RCC 7860 (cell line): Measurements from ENCODE around the gene TFEB.

Experiments
- DNase-seq: peaks from one replicate; pipeline ENCODE4 v3.0.0-alpha.2; 2015; ENCODE audit warnings: low spot score
- FAIRE-seq: peaks from 2 replicates; lab custom pipeline; 2012; peaks lifted over from hg19 to GRCh38; lab: Jason Lieb, UNC

The TFEB gene

DNA sequence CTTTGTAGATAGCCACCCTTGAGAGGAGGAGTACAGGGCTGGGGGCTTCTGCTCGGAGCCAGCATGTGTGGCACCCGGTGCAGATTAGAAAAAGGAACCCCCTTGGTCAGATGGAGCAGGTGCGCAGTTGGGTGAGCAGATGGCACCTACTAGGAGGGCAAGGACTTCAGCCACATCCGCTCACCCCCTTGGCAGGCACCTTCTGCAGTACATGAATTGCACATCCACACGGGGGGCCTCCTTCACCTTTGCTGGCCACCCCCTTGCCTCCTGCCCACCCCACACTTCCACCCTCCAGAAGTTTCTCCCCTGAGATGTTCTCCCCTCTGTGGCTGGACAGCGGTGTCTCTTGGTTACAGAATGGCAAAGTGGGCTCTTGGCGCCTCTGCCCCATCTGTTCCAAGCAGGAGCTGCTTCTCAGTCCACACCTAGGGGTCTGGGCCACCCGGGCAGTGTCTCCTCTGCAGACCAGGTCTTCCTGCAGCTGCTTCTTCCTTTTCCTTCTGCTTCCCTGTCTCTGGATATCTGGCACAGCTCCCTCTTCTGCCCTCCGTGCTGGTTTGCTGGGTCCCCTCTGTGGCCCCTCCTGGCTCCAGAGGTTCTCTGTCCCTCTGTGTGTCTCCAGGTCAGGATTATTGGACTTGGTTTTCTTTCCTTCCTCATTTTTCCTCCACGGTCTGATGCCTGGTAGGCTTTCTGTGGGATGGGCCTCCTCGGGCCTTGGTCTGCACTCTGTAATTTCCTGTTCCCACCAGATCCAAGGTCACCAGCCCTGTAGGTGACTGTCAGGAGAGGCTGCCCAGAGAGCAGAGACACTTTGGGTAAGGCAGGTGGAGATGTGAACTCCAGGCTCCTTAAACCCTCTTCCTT is 93.1 kb downstream of the TFEB start:
- DNase-seq (no peak), FAIRE-seq (no peak)

DNA sequence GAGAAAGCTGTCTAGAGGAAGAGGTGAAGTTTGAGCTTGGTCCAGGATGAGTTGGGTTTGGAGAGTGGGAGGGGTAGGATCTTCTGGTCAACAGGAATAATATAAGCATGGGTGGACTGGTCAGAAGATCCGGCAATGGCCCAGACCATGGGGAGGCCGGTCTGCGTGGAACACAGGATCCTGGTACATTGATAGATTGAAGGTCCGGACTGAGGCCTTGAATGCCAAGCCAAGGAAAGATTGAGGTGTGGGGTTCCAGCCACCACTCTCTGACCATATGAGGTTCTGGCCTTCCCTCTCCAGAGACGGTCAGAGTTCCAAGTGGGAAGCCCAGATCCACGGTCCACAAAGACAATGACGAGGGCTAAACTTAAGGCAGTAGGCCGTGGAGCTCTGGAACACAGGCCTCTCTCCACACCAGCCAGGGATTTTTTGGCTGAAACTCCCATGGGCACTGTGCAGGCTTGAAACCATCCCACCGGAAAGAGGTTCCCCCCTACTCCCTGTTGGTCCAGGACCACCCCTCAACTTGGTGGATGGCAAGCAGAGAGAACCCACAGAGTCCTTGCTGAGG is 94.0 kb downstream of the TFEB start:
- FAIRE-seq (no peak), DNase-seq (no peak)

DNA sequence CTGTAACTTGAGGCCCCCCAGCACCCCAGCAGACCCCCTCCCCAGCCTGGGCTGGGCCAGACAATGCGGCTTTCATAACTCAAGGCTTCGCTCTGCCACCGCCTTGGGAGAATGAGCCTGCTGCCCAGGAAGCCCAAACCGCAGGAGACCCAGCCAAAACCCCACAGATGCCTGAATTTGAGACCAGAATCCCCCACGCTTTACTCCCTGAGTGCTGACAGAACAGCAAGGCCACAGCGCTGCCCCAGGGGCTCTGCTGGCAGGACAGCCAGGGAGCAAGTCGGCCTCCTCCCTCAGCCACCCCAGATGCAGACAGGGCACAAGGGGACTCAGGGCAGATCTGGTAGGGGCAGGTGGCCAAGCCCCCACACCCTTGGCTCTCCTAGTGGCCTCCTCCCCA is 95.0 kb downstream of the TFEB start:
- FAIRE-seq (no peak), DNase-seq (no peak)

DNA sequence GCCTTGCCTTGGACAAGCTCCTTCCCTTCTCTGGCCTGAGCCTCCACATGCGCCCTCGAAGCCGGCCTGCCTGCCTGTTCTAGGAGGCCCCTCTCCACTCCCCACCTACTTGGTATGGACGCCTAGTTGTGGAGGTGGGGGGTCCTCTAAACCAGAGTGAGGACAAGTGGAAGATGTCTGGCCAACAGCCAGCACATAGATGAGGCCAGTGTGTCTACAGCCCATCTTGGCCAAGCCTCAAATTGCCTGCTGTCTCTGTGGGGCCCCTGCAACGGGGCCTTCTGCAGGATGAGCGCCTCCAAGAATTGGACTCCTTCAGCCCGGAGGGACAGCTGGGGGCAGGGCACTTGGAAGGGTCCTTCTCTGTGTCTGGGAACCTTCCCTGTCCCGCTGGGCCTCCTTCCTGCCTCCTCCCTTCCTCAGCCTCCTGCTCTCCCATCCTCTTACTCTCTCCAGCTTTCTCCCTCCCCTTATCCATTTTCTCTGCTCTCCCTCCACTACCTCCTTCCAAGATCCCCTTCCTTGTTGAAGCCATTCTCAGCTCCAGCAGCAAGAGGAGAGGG is 95.5 kb downstream of the TFEB start:
- DNase-seq: no peak
- no peak for FAIRE-seq

DNA sequence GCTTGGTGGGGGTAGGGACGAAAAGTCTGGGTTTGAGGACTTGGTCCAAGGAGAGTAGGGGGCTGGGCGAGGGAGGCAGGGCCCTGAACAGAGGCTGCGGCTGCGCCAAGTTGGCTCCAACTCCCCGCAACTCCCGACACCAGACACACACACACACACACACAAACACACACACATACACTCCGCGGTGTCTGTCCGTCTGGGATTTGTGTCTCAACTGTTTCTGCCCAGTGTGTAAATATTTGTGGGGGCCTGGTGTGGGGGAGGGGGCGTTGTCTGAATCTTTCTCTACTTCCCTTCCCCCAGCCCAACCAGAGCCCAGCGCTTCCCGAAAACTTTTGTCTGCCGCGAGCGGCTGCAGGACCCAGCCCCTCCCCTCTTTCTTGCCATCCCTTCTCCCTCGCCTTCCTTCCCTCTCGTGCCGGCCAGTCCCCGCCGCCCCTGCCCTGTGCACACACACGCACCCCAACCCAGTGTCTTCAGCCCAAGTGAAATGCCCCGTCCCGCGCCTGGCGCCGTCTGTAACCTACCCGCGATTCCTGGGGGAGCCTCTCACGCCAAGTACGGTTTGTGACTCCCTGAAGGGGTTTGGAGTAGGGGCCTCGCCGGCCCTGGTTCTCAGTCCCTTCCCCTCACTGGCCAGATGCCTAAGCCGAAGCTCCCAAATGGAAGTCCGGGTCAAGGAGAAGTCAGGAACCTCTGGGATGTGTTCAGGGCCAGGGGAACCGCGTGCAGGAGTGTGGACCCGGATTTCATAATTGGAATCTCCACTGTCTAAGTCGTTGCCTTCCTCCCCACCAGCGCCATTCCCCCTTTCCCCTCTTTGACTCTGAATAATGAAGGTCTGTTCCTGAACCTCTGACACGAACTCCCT is 96.2 kb downstream of the TFEB start:
- FAIRE-seq: no peak
- DNase-seq: no peak

DNA sequence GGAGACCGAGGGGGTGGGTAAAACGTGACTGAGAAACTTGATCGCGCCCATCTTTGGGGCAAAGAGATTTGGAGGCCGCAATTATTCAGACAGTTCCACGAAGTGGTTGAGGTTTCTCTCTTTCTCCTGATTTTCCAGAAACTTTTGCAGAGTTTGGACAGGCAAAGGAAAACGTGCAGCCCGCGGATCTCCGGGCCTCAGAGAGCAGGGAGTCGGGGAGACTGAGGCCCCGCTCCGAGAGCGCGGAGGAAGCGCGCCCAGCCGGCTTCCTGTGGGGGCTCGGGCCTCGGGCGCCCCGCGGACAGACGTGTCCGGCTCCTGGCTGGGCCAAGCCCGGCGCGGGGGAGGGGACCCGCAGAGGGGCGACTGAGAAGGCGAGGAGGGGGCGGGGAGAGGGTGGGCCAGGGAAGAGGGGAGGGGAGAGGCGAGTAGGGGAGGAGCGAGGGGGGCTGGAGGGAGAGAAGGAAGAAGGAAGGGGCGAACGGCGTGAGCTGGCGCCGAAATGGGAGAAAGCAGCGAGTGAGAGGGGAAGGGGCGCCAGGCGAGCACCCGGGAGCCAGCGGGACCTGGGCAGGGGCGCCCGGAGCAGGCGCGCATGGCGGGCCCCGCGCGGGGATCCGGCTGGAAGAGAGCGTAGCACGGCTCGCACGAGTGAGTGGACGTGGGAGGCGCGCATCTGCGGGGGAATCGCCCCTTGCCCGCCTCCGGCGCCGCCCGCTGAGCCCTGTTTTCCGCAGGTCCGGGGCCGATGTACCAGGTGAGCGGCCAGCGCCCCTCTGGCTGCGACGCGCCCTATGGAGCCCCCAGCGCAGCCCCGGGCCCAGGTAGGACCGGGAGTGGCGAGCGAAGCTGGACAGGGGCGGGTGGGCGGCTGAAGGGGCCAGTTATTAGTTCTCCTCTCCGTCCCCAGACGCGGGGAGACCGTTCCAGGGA is 97.1 kb downstream of the TFEB start, which contains the start of gene MDFI:
MDFI (plus strand) TSS at position 467 of the 933 bp plus-strand sequence; CDS start at position 749, 282 bp downstream.
- DNase-seq (no peak), FAIRE-seq (no peak)

DNA sequence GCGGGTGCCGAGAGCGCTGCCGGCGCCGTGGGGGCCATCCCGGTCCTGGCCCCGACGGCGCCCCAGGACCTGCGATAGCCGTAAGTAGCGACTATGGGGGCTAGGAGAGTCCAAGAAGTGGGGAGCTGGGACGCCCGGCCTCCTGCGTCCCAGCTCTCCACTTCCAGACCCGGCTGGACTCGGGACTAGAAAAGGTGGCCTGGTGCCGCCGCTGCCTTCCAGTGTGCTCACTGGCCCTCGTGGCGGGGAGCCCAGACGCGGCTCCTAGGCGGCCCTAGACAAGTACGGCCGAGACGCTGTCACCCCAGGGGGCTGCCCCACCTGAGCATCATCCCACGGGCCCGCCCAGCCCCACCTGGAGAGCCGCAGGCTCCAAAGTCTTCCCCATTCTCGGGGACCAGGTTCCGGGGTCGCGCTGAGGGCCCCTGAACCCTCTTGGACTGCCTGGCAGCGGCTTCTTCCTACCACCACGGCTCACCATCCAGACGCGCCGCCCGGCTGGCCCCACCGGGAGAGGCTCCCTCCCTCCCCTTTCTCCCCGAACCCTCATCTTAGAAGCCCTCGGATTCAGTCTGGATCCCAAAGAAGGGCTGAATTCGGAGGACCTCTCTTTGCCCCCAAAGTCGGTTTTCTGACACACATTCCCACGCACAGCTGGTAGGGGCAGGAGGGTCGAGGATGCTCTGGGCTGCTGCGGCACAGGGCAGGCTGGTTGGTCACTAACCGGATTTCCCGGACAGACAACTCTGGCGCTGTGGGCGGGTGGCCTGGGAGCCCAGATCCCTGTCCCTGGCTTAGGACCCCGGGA is 98.0 kb downstream of the TFEB start:
- no peak for FAIRE-seq
- DNase-seq: no peak

DNA sequence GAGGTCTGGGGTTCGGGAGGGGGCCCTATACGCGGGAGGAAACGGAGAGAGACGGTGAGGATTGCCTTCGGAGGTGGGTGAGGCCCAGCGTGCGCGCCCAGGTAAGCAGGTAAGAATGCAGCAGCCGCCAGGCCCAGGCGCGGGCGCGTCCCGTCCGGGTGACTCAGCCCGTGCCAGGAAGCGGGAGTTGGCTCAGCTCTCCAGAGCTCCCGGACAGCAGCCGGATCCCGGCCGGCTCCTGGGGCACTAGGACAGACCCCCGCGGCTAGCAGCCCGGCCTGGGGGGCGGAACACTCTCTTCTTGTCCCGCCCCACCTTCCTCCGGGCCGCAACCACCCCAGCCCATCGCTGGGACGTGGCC is 98.6 kb downstream of the TFEB start:
- FAIRE-seq: no peak

DNA sequence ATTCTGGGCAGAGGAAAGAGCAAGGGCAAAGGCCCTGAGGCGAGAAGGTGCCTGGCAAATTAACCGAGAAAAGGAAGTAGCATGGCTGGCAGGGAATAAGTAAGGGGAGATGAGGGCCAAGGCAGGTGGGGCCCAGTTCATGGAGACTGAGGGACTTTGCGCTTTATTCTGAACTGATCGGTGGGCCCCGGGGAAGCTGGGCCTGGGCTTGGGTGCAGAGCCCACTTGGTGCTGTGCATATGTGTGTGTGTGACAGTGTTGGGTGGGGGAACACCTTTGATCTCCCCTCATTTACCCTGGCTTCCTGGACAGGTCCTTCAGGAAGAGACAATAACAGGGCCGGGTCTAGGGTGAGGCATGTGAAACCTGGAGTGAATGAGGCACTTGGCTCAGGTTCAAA is 100.0 kb downstream of the TFEB start:
- FAIRE-seq: no peak
- DNase-seq: no peak

More for the DNA sequence above, 98.6 kb downstream of the TFEB start:
- DNase-seq: no peak

DNA sequence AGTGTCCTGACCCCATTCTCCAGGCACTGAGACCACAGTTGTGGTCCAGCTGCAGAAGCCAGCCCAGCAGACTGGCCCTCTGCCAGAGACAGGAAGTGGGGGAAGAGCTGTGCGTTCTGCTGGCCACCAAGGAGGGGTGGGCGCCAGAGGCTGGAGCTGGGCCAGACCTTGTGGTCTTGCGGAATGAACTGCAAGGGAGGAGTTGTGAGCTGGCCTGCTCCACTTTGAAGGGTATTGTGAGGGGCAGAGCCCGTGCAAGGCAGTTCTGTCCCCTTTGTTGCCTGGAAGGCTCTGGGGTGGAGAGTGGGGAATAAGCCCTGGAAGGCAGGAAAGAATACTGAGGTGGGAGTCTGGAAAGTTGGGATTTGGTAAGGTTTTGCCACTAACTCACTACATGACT is 100.8 kb downstream of the TFEB start:
- DNase-seq: no peak
- FAIRE-seq: no peak
